OCI-LY1 (cell line): ENCODE results near the gene CPXM2.

Experiments
- H2AFZ ChIP-seq: fragments of 200-600 bp; sonication (generic), shearing (Covaris generic); 2 replicates; pipeline ENCODE4 v1.6.0; 2014; ENCODE audit warnings: antibody characterized with exemption, mild to moderate bottlenecking, low read length
- H3F3A ChIP-seq: fragments of 200-600 bp; sonication (generic), shearing (Covaris generic); 2 replicates; pipeline ENCODE4 v1.6.0; 2014; ENCODE audit warnings: mild to moderate bottlenecking, antibody characterized with exemption, low read length, moderate library complexity; ENCODE audit not compliant: insufficient read depth
- H3K27ac ChIP-seq: fragments of 200-600 bp; sonication (generic); 2 replicates; pipeline ENCODE4 v1.5.1; 2014; ENCODE audit warnings: low read length, mixed run types, mild to moderate bottlenecking, low read depth; ENCODE audit not compliant: poor library complexity, severe bottlenecking
- H3K27me3 ChIP-seq: fragments of 200-600 bp; sonication (generic); 2 replicates; pipeline ENCODE4 v1.6.0; 2014; ENCODE audit warnings: antibody characterized with exemption, mild to moderate bottlenecking, low read length, moderate library complexity; ENCODE audit not compliant: insufficient read depth
- H3K36me3 ChIP-seq: fragments of 200-600 bp; sonication (generic); 2 replicates; pipeline ENCODE4 v1.6.1; 2014; ENCODE audit warnings: mild to moderate bottlenecking, antibody characterized with exemption, low read length, moderate library complexity, mixed read lengths; ENCODE audit not compliant: insufficient read depth
- H3K4me1 ChIP-seq: fragments of 200-600 bp; sonication (generic); 2 replicates; pipeline ENCODE4 v1.5.1; 2014; ENCODE audit warnings: mild to moderate bottlenecking, low read length, moderate library complexity; ENCODE audit not compliant: insufficient read depth, severe bottlenecking
- H3K4me2 ChIP-seq: fragments of 200-600 bp; sonication (generic), shearing (Covaris generic); 2 replicates; pipeline ENCODE4 v1.6.1; 2014; ENCODE audit warnings: low read length
- H3K4me3 ChIP-seq: fragments of 200-600 bp; sonication (generic); 2 replicates; pipeline ENCODE4 v1.5.1; 2014; ENCODE audit warnings: low read length, low read depth, mild to moderate bottlenecking, mixed read lengths; ENCODE audit not compliant: poor library complexity, severe bottlenecking
- H3K79me2 ChIP-seq: fragments of 200-600 bp; shearing (Covaris generic); 2 replicates; pipeline ENCODE4 v1.6.1; 2016; ENCODE audit warnings: mixed run types, low read length, mixed read lengths; ENCODE audit not compliant: insufficient read depth
- H3K9ac ChIP-seq: fragments of 200-600 bp; sonication (generic), shearing (Covaris generic); 2 replicates; pipeline ENCODE4 v1.6.1; 2014; ENCODE audit warnings: mild to moderate bottlenecking, low read length, mixed read lengths
- H3K9me2 ChIP-seq: fragments of 200-600 bp; sonication (generic), shearing (Covaris generic); 2 replicates; pipeline ENCODE4 v1.6.1; 2014; ENCODE audit warnings: low read depth, mild to moderate bottlenecking, low read length, mixed read lengths
- H3K9me3 ChIP-seq: fragments of 200-600 bp; shearing (Covaris generic); 2 replicates; pipeline ENCODE4 v1.6.1; 2014; ENCODE audit warnings: low read length, mixed read lengths
- H4K20me1 ChIP-seq: fragments of 200-600 bp; sonication (generic), shearing (Covaris generic); 2 replicates; pipeline ENCODE4 v1.6.0; 2016; ENCODE audit warnings: mild to moderate bottlenecking, low read length; ENCODE audit not compliant: insufficient read depth
- EZH2 ChIP-seq: fragments of 200-600 bp; sonication (generic), shearing (Covaris generic); IDR thresholded peaks from 2 replicates; pipeline ENCODE4 v1.8.0; 2017; ENCODE audit warnings: borderline replicate concordance, mixed run types, mild to moderate bottlenecking, antibody characterized with exemption, low read length, moderate library complexity, mixed read lengths
- TF ChIP-seq, protein P1 (sequence below): fragments of 200-600 bp; sonication (generic), shearing (Covaris generic); IDR thresholded peaks from 2 replicates; pipeline ENCODE4 v1.5.1; 2017; ENCODE audit warnings: mild to moderate bottlenecking, antibody characterized with exemption, low read length, moderate library complexity, mixed read lengths

CPXM2 gene

DNA sequence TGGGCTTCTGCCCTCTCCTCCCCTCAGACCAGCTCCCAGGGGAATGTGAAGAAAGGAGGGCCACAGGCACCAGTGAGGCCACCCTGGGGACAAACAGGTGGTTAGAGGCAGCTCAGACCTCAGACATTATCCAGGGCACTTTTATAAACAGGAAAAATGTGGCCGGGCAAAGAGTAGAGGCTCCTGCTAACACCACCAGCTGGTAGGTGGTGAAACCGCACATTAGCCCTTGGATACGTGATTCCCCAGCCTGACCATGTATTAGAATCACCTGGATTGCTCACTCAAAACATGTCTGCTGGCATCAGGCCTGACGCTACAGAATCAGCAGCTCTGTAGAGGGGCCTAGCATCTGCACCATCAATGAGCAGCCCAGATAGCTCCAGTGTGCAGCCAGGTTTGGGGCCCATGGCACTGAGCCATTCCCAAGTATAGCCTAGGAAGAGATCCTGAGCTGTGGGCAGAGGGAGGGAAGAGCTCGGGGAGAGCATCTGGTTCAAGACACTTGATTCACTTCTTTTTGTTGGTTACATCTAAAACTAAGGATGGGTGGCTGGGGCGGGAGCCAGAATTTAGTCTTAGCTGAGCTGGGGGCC lies 188.3 kb downstream of the CPXM2 start:
- H3K9me3 ChIP-seq = no peaks in the 10 kb centered on the region
- no peaks in the 10 kb centered on the region for H3F3A ChIP-seq

More for the DNA sequence above, 188.3 kb downstream of the CPXM2 start:
- Histone ChIP-seq H3K9me2 (no peaks in the 10 kb centered on the region), H4K20me1 (no peaks in the 10 kb centered on the region), H3K4me2 (no peak overlapping the region), H3K36me3 (no peaks in the 10 kb centered on the region), H3K27ac (no peak overlapping the region), H3K9ac (no peak overlapping the region), H2AFZ (no peak overlapping the region), H3K4me3 (no peak overlapping the region), H3K4me1 (no peaks in the 10 kb centered on the region), H3K79me2 (no peaks in the 10 kb centered on the region), H3K27me3 (no peaks in the 10 kb centered on the region)
- TF ChIP-seq EZH2 = no peak
- TF ChIP-seq, protein P1, sequence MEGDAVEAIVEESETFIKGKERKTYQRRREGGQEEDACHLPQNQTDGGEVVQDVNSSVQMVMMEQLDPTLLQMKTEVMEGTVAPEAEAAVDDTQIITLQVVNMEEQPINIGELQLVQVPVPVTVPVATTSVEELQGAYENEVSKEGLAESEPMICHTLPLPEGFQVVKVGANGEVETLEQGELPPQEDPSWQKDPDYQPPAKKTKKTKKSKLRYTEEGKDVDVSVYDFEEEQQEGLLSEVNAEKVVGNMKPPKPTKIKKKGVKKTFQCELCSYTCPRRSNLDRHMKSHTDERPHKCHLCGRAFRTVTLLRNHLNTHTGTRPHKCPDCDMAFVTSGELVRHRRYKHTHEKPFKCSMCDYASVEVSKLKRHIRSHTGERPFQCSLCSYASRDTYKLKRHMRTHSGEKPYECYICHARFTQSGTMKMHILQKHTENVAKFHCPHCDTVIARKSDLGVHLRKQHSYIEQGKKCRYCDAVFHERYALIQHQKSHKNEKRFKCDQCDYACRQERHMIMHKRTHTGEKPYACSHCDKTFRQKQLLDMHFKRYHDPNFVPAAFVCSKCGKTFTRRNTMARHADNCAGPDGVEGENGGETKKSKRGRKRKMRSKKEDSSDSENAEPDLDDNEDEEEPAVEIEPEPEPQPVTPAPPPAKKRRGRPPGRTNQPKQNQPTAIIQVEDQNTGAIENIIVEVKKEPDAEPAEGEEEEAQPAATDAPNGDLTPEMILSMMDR = no peak
